ENCODE results near the gene TMEM238. TPM values are rescaled to one million over a fixed set of nuclear protein-coding genes. Genes with fewer than 3 reads are reported as not detected.

TMEM238 gene
- total and polyA plus RNA-seq, 4 donors = 0.08 to 0.54 (median 0.47) TPM

- WGBS = 37% methylated on average over 21 of the region's 21 CpGs
- TF ChIP-seq JUND (IDR thresholded peaks at IDR 0.05) = no peak
- H3K9me3 ChIP-seq (ENCODE audit: control insufficient read depth in 4 of 4, low read length in 3 of 4) = no peaks in the 10 kb centered on the region
- H3K9ac ChIP-seq (ENCODE audit: low read depth in 1 of 2, low read length in 2 of 2) = no peak within 1 kb of the TSS
- DNase-seq (ENCODE audit: low spot score) = no peak
- H3K4me3 ChIP-seq (ENCODE audit: low read depth in 1 of 3, low read length in 3 of 3) = no peak within 1 kb of the TSS
- H3K4me1 ChIP-seq (ENCODE audit: control insufficient read depth in 4 of 4, insufficient read depth in 4 of 4, low read length in 3 of 4) = peaks cover 0 to 2% (median 0%) of the 10 kb centered on the region in 4 donors
- no peak within 1 kb of the TSS for H3K27ac ChIP-seq (ENCODE audit: low read depth in 1 of 2, low read length in 2 of 2)
- H3K36me3 ChIP-seq (ENCODE audit: control insufficient read depth in 4 of 4, insufficient read depth in 3 of 4, low read depth in 1 of 4, low read length in 3 of 4) = no peaks in the 10 kb centered on the region
- H3K27me3 ChIP-seq (ENCODE audit: control insufficient read depth in 4 of 4, insufficient read depth in 4 of 4, low read length in 3 of 4) = peaks cover 0 to 10% (median 6%) of the 10 kb centered on the region in 4 donors
These were observed 7.7 kb downstream of the TMEM238 start, which contains the start of gene TMEM190 for GRCh38 chr19:55376241-55376933. Gene TMEM190 (plus strand): TSS chr19:55376826. CDS start chr19:55376854, 28 bp downstream.

- H3K27ac ChIP-seq (ENCODE audit: low read depth in 1 of 2, low read length in 2 of 2) = no peak overlapping the region
- TF ChIP-seq CTCF (IDR thresholded peaks at IDR 0.05; ENCODE audit: low read depth, low read length, missing input control) = no peak
- no peak for TF ChIP-seq REST (IDR thresholded peaks at IDR 0.05)
- no peak for TF ChIP-seq JUND (IDR thresholded peaks at IDR 0.05)
- no peak for TF ChIP-seq FOXA1 (IDR thresholded peaks at IDR 0.05)
- no peak for TF ChIP-seq RXRA (IDR thresholded peaks at IDR 0.05)
- no peak for TF ChIP-seq EGR1 (IDR thresholded peaks at IDR 0.05; ENCODE audit: low read depth in 2 of 2)
- TF ChIP-seq YY1 (IDR thresholded peaks at IDR 0.05) = no peak
- no peak for TF ChIP-seq RAD21 (IDR thresholded peaks at IDR 0.05)
- no peak for TF ChIP-seq HNF4A (conservative IDR thresholded peaks at IDR 0.05)
- TF ChIP-seq FOXA2 (IDR thresholded peaks at IDR 0.05) = no peak
- WGBS = 8% methylated on average over 31 of the region's 31 CpGs
- no peaks in the 10 kb centered on the region for H3K9me3 ChIP-seq (ENCODE audit: control insufficient read depth in 4 of 4, low read length in 3 of 4)
- H3K4me3 ChIP-seq (ENCODE audit: low read depth in 1 of 3, low read length in 3 of 3) = no peak overlapping the region
- H3K27me3 ChIP-seq (ENCODE audit: control insufficient read depth in 4 of 4, insufficient read depth in 4 of 4, low read length in 3 of 4) = peaks cover 0 to 13% (median 8%) of the 10 kb centered on the region in 4 donors
- no peaks in the 10 kb centered on the region for H3K36me3 ChIP-seq (ENCODE audit: control insufficient read depth in 4 of 4, insufficient read depth in 3 of 4, low read depth in 1 of 4, low read length in 3 of 4)
- no peak overlapping the region for H3K9ac ChIP-seq (ENCODE audit: low read depth in 1 of 2, low read length in 2 of 2)
- no peak for DNase-seq (ENCODE audit: low spot score)
- peaks cover 0 to 6% (median 2%) of the 10 kb centered on the region in 4 donors for H3K4me1 ChIP-seq (ENCODE audit: control insufficient read depth in 4 of 4, insufficient read depth in 4 of 4, low read length in 3 of 4)
These were observed 9.9 kb downstream of the TMEM238 start for GRCh38 chr19:55373993-55374757.
